ENCODE measurements around the gene PEMT. TPM values are rescaled to one million over a fixed set of nuclear protein-coding genes. Genes with fewer than 3 reads are reported as not detected.
A peak's percentile ranks its signal among the peaks of the same experiment; 100 is the strongest.

PEMT gene
- total and polyA plus RNA-seq, 4 donors: 18.7 to 59.1 (median 34.4) TPM

- peak; percentile 47 to 76 (median 62) for DNase-seq
- H3K27ac ChIP-seq (ENCODE audit: low read depth in 1 of 2, low read length in 1 of 2): peak overlapping the region in 1 of 2 donors; percentile 49
Measured at GRCh38 chr17:17587614-17588337, 3.7 kb downstream of the PEMT start.

GRCh38 chr17:17582372-17582771 lies 9.1 kb downstream of the PEMT start:
- no peak overlapping the region for H3K4me3 ChIP-seq
- no peak for TF ChIP-seq CTCF (IDR thresholded peaks at IDR 0.05; ENCODE audit: control extremely low read depth, extremely low read depth)
- H3K9me3 ChIP-seq (ENCODE audit: control insufficient read depth in 4 of 4, insufficient read depth in 3 of 4, low read length in 3 of 4): no peaks in the 10 kb centered on the region
- H3K27ac ChIP-seq (ENCODE audit: low read depth in 1 of 2, low read length in 1 of 2): no peak overlapping the region
- no peak overlapping the region for H3K9ac ChIP-seq (ENCODE audit: insufficient read depth in 1 of 2, low read length in 2 of 2)
- no peaks in the 10 kb centered on the region for H3K36me3 ChIP-seq (ENCODE audit: control insufficient read depth in 4 of 4, insufficient read depth in 4 of 4, low read length in 4 of 4)
- H3K4me1 ChIP-seq (ENCODE audit: control insufficient read depth in 5 of 5, insufficient read depth in 5 of 5, low read length in 5 of 5): peaks cover 0 to 2% (median 0%) of the 10 kb centered on the region in 5 donors
- DNase-seq (no peak), ATAC-seq (ENCODE audit: insufficient read depth, low FRiP score) (no peak)
- 92% methylated on average over 6 of the region's 6 CpGs for WGBS, 2 donors
- no peaks in the 10 kb centered on the region for H3K27me3 ChIP-seq (ENCODE audit: control insufficient read depth in 3 of 3, insufficient read depth in 3 of 3, low read length in 2 of 3)

More at GRCh38 chr17:17587614-17588337, 3.7 kb downstream of the PEMT start:
- no peaks in the 10 kb centered on the region for H3K36me3 ChIP-seq (ENCODE audit: control insufficient read depth in 4 of 4, insufficient read depth in 4 of 4, low read length in 4 of 4)
- H3K4me3 ChIP-seq: no peak overlapping the region
- no peak for TF ChIP-seq CTCF (IDR thresholded peaks at IDR 0.05; ENCODE audit: control extremely low read depth, extremely low read depth)
- H3K27me3 ChIP-seq (ENCODE audit: control insufficient read depth in 3 of 3, insufficient read depth in 3 of 3, low read length in 2 of 3): no peaks in the 10 kb centered on the region
- ATAC-seq (ENCODE audit: insufficient read depth, low FRiP score): no peak
- H3K9ac ChIP-seq (ENCODE audit: insufficient read depth in 1 of 2, low read length in 2 of 2): no peak overlapping the region
- peaks cover 6 to 29% (median 15%) of the 10 kb centered on the region in 5 donors for H3K4me1 ChIP-seq (ENCODE audit: control insufficient read depth in 5 of 5, insufficient read depth in 5 of 5, low read length in 5 of 5)
- 84 to 85% methylated on average over 10 of the region's 10 CpGs for WGBS, 2 donors
- no peaks in the 10 kb centered on the region for H3K9me3 ChIP-seq (ENCODE audit: control insufficient read depth in 4 of 4, insufficient read depth in 3 of 4, low read length in 3 of 4)

GRCh38 chr17:17581509-17581908 lies 10.0 kb downstream of the PEMT start:
- 86 to 90% methylated on average over 6 of the region's 6 CpGs for WGBS, 2 donors
- no peak for ATAC-seq (ENCODE audit: insufficient read depth, low FRiP score)
- Histone ChIP-seq H3K4me3 (no peak overlapping the region), H3K36me3 (ENCODE audit: control insufficient read depth in 4 of 4, insufficient read depth in 4 of 4, low read length in 4 of 4) (peaks cover 0 to 3% (median 0%) of the 10 kb centered on the region in 4 donors), H3K9me3 (ENCODE audit: control insufficient read depth in 4 of 4, insufficient read depth in 3 of 4, low read length in 3 of 4) (no peaks in the 10 kb centered on the region), H3K27ac (ENCODE audit: low read depth in 1 of 2, low read length in 1 of 2) (no peak overlapping the region), H3K4me1 (ENCODE audit: control insufficient read depth in 5 of 5, insufficient read depth in 5 of 5, low read length in 5 of 5) (peaks cover 0 to 7% (median 0%) of the 10 kb centered on the region in 5 donors), H3K9ac (ENCODE audit: insufficient read depth in 1 of 2, low read length in 2 of 2) (no peak overlapping the region), H3K27me3 (ENCODE audit: control insufficient read depth in 3 of 3, insufficient read depth in 3 of 3, low read length in 2 of 3) (no peaks in the 10 kb centered on the region)
- DNase-seq: no peak
- no peak for TF ChIP-seq CTCF (IDR thresholded peaks at IDR 0.05; ENCODE audit: control extremely low read depth, extremely low read depth)

All from lung (tissue), 12 donors.